NCI-H2196 (cell line): ENCODE results near the gene KIF21A.
"Not testable (repeated sequence)": the region's sequence is repeated elsewhere in the genome, so short reads cannot be mapped to it uniquely, and the experiment has no call there.

Source experiments
- DNase-seq: peaks from one replicate; lab custom pipeline; 2025; ENCODE audit not compliant: unreplicated experiment; lab: John Stamatoyannopoulos, UW

Gene KIF21A

GRCh38 chr12:39348523-39348922 is 94.4 kb downstream of the KIF21A start:
- no peak for DNase-seq

DNA sequence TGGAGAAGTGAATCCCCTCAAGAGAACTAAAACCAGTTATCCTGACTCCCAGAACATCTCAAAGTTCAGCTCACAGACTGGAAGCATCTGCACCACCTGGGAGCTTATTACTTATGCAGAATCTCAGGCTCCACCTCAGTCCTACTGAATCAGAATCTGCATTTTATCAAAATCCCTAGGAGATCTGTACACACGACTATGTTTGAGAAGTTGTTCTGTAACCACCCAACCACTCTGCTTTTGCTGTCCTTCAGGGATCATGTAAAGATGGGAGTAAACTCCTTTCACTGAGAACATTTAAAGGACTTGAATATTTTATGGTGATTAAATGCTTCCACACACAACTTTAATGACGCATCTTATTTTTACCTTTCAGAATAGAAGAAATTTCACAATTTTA is 98.0 kb downstream of the KIF21A start:
- no peak for DNase-seq

- no peak for DNase-seq
These were observed 99.3 kb downstream of the KIF21A start for GRCh38 chr12:39343665-39344064.

GRCh38 chr12:39341761-39342160 is 101.2 kb downstream of the KIF21A start:
- no peak for DNase-seq

DNA sequence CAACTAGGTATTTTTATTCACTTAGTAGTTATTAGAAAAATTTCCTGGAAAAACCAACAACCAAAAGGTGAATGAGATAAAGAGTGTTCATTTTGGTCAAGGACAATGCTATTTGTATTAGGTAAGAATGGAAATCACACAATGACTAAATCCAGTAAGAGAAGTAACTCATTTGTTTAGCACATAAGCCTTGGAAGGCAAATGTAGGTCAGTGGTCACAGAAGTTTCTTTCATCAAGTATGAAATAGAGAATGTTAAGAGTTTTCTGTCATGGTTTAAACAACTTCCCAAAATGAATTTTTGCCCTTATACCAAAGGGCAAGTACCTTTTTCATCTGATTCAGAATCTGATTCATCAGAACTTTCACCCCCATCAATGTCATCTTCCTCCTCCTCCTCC is 101.7 kb downstream of the KIF21A start:
- DNase-seq, result no peak

GRCh38 chr12:39332661-39333175 is 110.2 kb downstream of the KIF21A start:
- DNase-seq, result no peak

DNA sequence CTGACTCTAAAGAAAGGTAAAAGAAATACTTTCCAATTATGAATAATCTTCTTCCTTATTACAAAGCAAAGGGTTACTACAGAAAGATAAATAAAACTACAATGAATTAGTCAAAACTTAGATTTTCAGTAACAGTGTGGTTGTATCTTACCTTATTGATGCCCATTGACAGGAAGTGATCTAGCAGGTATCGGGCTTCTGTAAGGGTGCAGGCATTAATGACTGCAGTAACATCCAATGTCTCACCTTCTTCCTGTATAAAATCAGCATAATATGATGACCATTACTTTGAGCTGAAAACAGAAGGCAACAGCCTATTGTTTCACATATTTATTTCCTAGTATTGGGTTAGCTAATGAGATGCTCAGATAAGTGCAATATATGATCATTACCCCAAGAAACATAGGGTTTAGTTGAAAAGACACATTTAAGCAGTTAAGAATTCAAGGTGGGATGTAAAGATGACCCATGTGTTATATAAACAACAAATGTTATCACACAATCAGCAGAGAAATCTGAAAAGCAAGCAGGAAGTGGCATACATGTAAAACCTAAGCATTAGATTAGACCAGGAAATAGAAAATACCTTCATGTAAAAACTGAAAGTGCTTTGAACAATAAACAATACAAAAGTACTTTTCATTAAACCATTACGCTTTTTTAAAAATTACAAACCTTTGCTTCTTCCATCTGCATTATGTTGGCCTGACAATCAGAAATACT is 111.2 kb downstream of the KIF21A start:
- no peak for DNase-seq

GRCh38 chr12:39329876-39330275 is 113.0 kb downstream of the KIF21A start:
- no peak for DNase-seq

GRCh38 chr12:39329018-39329417 is 113.9 kb downstream of the KIF21A start:
- DNase-seq, result no peak

GRCh38 chr12:39327965-39328364 is 115.0 kb downstream of the KIF21A start:
- DNase-seq, result no peak

DNA sequence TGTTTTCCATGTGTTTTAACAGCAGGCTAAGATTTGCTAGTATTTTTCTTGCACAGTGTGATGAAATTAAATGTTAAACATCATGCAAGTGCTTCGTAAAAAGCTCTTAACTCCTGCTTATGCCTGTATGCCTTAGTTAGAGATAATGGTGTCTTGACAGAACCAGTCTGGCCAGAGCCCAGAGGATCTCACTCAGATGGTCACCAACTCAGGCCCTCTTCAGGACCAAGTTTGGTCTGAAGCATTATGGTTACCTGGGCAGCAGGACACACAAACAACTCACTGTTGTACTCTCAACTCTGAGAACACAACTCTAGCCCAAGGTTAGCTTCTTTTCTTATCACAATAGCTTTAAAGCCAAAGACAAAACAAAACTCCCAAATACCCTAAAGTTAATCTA is 115.4 kb downstream of the KIF21A start:
- DNase-seq, result no peak

DNA sequence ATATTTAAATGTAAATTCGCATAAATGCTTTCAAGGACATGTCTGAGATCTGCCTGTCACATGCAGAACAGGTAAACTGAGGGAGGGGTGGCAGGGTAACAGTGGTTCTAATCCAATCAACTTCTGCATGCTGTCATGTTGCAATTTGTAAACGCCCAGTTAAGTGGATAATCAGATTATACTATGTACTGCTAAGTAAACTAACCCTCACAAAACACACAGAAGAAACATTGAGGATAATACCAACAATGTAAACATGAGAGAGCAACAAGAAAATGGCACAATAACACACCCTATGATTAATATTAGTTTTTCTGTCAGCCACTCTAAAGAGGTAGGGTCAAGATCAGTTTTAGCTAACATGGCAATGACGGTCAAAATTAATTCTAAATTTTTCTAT is 123.7 kb downstream of the KIF21A start:
- no peak for DNase-seq

- DNase-seq, result no peak
These were observed 128.4 kb downstream of the KIF21A start for GRCh38 chr12:39314547-39314946.

DNA sequence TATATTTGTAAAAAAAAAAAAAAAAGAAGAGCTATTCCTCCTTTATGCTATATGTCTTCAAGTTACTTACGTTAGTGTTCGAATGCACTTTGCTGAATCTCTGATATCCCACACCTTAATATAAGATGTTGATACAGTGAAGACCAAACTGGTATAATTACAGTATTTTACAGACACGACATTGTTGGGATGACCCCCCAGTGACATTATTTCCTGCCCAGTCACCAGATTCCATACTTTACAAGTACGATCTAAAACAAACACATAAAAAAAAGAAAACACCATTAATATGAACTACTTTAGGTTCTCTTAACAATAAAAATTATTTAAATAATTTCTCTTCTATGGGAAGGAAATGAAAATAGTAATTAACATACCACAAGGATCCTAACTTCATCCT is 133.4 kb downstream of the KIF21A start:
- DNase-seq, result no peak

GRCh38 chr12:39301422-39301821 is 141.5 kb downstream of the KIF21A start:
- DNase-seq, result no peak

- no peak for DNase-seq
These were observed 142.1 kb downstream of the KIF21A start for GRCh38 chr12:39300799-39301198.

DNA sequence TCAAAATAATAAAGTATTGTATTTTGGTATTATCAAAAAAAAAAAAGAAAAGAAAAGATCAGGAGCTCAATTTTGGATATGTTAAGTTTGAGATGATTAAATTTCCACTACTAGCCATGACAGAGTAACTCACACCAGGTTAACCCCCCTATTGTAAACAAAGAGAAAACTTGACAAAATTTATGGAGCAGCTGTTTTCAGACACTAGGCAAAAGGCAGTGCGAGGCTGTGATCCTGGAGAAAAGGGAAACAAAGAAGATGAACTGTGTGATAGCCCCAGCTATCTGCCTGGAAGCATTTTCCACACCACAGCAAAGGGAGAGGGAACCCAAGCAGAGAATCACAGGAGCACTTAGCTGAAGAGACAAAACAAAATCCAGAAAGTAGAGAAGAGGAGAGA is 145.0 kb downstream of the KIF21A start:
- DNase-seq, result no peak

DNA sequence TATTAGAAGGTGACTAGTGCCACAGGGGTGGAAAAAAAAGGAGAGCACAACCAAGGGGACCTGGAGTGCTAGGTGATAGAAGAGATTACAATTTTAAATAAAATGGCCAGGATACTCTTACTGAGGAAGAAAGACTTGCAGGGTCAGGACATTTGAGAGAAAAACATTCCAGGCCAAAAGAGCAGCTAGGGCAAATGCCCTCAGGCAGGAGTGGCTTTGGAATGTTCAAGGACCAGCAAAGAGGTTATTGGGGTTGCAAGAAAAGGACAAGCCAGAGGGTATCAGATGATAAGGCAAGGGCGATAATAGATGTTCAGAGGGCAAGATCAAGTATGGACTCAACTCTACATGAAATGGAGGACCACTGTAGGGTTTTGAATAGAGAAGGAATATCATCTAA is 146.4 kb downstream of the KIF21A start:
- no peak for DNase-seq

DNA sequence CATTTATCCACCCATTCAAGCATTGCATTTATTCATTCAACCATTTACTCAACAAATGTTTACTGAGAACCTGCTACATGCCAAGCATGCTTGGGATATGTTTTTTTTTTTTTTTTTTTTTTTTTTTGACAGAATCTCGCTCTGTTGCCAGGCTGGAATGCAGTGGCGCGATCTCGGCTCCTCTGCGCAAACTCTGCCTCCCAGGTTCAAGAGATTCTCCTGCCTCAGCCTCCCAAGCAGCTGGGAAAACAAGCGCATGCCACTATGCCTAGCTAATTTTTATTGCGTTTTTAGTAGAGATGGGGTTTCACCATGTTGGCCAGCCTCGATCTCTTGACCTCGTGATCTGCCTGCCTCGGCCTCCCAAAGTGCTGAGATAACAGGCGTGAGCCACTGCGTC is 147.3 kb downstream of the KIF21A start:
- DNase-seq, result not testable (repeated sequence)

GRCh38 chr12:39294715-39295114 is 148.2 kb downstream of the KIF21A start:
- DNase-seq, result no peak

GRCh38 chr12:39292125-39292630 is 150.7 kb downstream of the KIF21A start:
- no peak for DNase-seq

GRCh38 chr12:39287817-39288216 is 155.1 kb downstream of the KIF21A start:
- no peak for DNase-seq

DNA sequence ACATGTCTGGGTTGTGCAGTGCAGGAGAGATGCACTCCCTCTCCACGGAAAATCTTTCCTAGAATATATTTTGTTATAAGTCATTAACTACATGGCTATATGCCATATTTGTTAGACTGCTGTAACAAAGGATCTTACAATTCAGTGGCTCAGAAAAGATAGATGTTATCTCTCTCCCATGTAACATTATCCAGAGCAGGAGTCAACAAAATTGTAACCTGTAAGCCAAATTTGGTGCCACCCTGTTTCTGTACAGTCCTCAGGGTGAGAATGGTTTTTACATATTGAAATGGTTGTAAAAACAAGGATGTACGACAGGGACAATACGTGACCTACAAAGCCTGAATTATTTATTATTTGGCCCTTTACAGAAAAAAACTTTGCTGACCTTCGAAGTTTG is 155.5 kb downstream of the KIF21A start:
- no peak for DNase-seq
